Right lobe of liver (tissue), 6 donors: Measurements from ENCODE around the gene MOB2. TPM values are rescaled to one million over a fixed set of nuclear protein-coding genes. Genes with fewer than 3 reads are reported as not detected.

Source experiments
- ATAC-seq, 4 donors: fragments of 200-7000 bp; cut with Tn5 transposase; one replicate each; pipeline ENCODE4 v1.9.1; 2020; ENCODE audit warnings: mild to moderate bottlenecking in 4 of 4, moderate library complexity in 4 of 4
- DNase-seq, 3 donors: peaks; one replicate each; pipeline ENCODE4 v3.0.0-alpha.2; 2020
- H3K27ac ChIP-seq, 3 donors: fragments of 200-600 bp; one replicate each; pipeline ENCODE4 v1.8.0; 2022
- H3K27me3 ChIP-seq, 2 donors: fragments of 200-600 bp; one replicate each; pipeline ENCODE4 v1.8.0; 2022
- H3K36me3 ChIP-seq, 4 donors: fragments of 200-600 bp; sonication (generic) in 1 of 4; one replicate each; pipeline versions ENCODE4 v1.5.1 to v1.8.0; 2017 to 2022; ENCODE audit warnings: control low read depth in 1 of 4
- H3K4me1 ChIP-seq, 4 donors: fragments of 200-600 bp; sonication (generic) in 1 of 4; one replicate each; pipeline versions ENCODE4 v1.5.1 to v1.8.0; 2017 to 2022; ENCODE audit warnings: control low read depth in 1 of 4
- H3K4me3 ChIP-seq, 3 donors: fragments of 200-600 bp; one replicate each; pipeline ENCODE4 v1.8.0; 2022
- H3K9me3 ChIP-seq, 4 donors: fragments of 200-600 bp; sonication (generic) in 1 of 4; one replicate each; pipeline versions ENCODE4 v1.5.1 to v1.8.0; 2017 to 2022; ENCODE audit warnings: control low read depth in 1 of 4
- POLR2A ChIP-seq: fragments of 450-650 bp; IDR thresholded peaks from one replicate; pipeline ENCODE4 v1.6.1; 2017; ENCODE audit warnings: antibody characterized with exemption, mild to moderate bottlenecking
- WGBS: methylation state at CpG from one replicate; pipeline ENCODE4 v1.1.6; 2018; ENCODE audit warnings: low coverage, low lambda C conversion rate; ENCODE audit not compliant: insufficient coverage; ENCODE audit errors: missing lambda C conversion rate; 5-methylcytosine and 5-hydroxymethylcytosine counted together
- intact Hi-C, 2 donors: fragments of 100-400 bp; cut with DNase I; formaldehyde crosslinking; loops; one replicate each; pipeline versions ENCODE4 v1.11.2 to v1.14.1; 2022
- total RNA-seq, 6 experiments: library from RNA; depleted of rRNA in 2 of 6; stranded (reverse); fragments of >200 nt in 2 of 6; fragmentation: NEBNext Ultra II Directional in 3 of 6; extraction: Animal tissue kit (Norgen Biotek cat#: 25700) in 3 of 6; gene quantifications; one replicate each; pipeline versions ENCODE4 v1.1.0 to v1.2.4, GENCODE V29; 2016 to 2023
- TF ChIP-seq, protein P1 (sequence below), 4 donors: fragments of 200-600 bp in 3 of 4; fragments of 450-650 bp in 1 of 4; IDR thresholded peaks; one replicate each; pipeline versions ENCODE4 v1.5.1 to v1.8.0; 2016 to 2022; ENCODE audit warnings: antibody characterized with exemption in 4 of 4, mild to moderate bottlenecking in 2 of 4
- donor health status: DM: no; HTN: yes; CAD: no.
- donor health status: DM: no; HTN: no; CAD: no.
- donor health status: DM: no; HTN: no; CAD: no.
- donor health status: DM: no; HTN: yes; CAD: no.
- donor health status: DM: no; HTN: yes; CAD: no.

MOB2 gene
- total RNA-seq, 6 experiments from 2014 or later: 8.5 to 17.0 (median 14.1) TPM

DNA sequence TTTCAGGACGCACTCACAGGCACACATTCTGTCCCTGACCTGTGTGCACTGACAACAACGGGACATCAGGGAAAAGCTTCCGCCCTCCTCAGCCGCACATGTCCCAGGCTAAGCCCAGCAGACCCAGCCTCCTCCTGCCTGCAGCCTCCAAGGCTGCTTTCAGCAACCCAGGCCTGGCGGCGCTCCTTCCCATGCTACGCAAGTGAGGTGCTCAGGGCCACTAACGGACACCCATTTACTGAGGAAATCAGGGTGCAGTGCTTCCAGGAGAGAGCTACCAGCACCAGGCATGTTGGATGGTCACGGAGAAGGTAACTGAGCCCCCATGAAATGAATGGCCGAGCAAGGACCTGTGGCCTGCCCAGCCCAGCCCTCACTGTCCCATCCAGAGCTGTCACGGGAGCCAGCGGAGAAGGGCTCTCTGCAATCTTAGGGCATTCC lies 6.9 kb downstream of the MOB2 start:
- ATAC-seq (no peak), DNase-seq (peak in 1 of 3 donors; percentile 13)
- no peak overlapping the region for H3K27ac ChIP-seq
- peaks cover 0 to 31% (median 9%) of the 10 kb centered on the region in 4 donors for H3K36me3 ChIP-seq
- 92% methylated on average over 3 of the region's 12 CpGs for WGBS
- H3K4me3 ChIP-seq: no peak overlapping the region
- H3K4me1 ChIP-seq: no peaks in the 10 kb centered on the region
- no peak for TF ChIP-seq POLR2A
- TF ChIP-seq, protein P1, sequence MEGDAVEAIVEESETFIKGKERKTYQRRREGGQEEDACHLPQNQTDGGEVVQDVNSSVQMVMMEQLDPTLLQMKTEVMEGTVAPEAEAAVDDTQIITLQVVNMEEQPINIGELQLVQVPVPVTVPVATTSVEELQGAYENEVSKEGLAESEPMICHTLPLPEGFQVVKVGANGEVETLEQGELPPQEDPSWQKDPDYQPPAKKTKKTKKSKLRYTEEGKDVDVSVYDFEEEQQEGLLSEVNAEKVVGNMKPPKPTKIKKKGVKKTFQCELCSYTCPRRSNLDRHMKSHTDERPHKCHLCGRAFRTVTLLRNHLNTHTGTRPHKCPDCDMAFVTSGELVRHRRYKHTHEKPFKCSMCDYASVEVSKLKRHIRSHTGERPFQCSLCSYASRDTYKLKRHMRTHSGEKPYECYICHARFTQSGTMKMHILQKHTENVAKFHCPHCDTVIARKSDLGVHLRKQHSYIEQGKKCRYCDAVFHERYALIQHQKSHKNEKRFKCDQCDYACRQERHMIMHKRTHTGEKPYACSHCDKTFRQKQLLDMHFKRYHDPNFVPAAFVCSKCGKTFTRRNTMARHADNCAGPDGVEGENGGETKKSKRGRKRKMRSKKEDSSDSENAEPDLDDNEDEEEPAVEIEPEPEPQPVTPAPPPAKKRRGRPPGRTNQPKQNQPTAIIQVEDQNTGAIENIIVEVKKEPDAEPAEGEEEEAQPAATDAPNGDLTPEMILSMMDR (IDR thresholded peaks at IDR 0.05): no peak
- H3K27me3 ChIP-seq: no peaks in the 10 kb centered on the region
- intact Hi-C loops: no loop called here
- H3K9me3 ChIP-seq: no peaks in the 10 kb centered on the region

DNA sequence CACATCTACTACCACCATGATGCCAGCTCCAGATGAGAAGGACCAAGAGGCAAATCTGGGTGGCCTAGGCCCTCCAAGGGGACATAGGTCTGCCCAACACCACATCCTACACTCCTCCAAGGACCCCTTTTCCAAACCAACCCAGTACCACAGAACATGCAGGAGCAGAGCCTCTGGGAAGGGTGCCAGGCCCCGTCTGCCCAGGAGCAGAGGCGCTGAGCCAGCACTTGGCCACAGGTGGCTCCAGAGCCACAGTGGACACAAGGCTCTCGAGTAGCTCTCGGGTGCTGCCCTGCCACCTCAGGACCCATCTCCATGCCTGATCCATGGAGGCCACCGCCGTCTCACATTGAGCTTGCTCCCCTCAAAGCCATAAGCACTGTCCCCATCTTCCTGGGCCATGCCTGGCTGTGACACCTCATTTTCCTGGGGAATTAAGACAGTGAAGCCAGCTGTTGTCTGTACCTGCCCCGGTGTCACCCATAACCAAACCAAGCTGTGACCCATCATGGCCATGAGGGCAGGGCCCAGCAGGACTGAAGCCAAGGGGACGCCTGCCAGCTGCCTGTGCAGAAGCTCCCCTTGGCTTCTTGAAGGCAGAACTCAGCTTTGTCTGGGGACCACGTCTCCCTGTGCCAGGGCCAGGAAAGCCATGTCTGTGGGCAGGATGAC lies 7.4 kb downstream of the MOB2 start:
- H3K36me3 ChIP-seq: peaks cover 0 to 35% (median 9%) of the 10 kb centered on the region in 4 donors
- H3K27me3 ChIP-seq: no peaks in the 10 kb centered on the region
- no peak for TF ChIP-seq POLR2A
- TF ChIP-seq, protein P1 (IDR thresholded peaks at IDR 0.05): no peak
- DNase-seq (peak in 2 of 3 donors; percentile 21 to 47), ATAC-seq (no peak)
- no peak overlapping the region for H3K27ac ChIP-seq
- no peak overlapping the region for H3K4me3 ChIP-seq
- intact Hi-C loops: no loop called here
- no CpG with 5 or more reads among the region's 9 CpGs for WGBS
- no peaks in the 10 kb centered on the region for H3K4me1 ChIP-seq
- no peaks in the 10 kb centered on the region for H3K9me3 ChIP-seq

DNA sequence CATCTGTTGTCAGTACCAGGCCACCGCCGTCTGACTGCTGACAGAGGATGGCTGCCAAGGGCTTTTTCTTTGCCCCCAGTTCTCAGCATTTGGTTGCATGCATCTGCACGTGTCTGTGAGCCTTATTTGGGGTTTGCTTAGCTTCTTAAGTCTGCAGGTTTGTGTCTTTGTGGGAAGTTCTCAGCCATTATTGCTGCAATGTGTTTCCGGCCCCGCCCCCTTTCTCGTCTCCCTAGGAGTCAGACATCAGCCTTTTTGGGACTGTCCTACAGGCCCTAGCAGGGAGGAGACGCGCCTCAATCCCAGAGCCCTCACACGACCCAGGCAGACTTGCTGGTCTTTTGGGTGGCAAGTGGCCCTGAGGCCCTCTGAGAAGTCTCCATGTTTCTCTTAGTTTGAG lies 8.0 kb downstream of the MOB2 start:
- TF ChIP-seq, protein P1 (IDR thresholded peaks at IDR 0.05): no peak
- TF ChIP-seq POLR2A: no peak
- Histone ChIP-seq H3K4me3 (no peak overlapping the region), H3K27ac (no peak overlapping the region), H3K36me3 (peaks cover 0 to 35% (median 9%) of the 10 kb centered on the region in 4 donors), H3K4me1 (no peaks in the 10 kb centered on the region), H3K27me3 (no peaks in the 10 kb centered on the region), H3K9me3 (no peaks in the 10 kb centered on the region)
- WGBS: 52% methylated on average over 3 of the region's 9 CpGs
- intact Hi-C loops: no loop called here
- ATAC-seq (no peak), DNase-seq (peak in 2 of 3 donors; percentile 14 to 27)

DNA sequence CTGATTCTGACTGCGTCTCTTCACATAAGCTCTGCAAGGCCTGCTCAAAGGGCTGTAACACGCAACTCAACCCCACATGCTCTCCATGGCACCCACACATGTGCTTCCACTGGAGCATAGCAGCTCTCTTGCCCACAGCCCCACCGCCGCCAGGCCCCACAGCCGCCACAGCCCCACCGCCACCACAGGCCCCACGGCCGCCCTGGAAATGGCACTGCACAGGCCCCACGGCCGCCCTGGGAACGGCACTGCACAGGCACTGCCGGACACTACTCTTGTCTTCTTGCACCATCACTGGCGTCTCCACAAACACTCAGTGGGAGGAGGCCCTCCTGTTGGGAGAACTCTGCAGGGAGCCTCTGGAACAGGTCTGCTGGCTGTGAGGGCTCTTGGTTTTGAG lies 8.6 kb downstream of the MOB2 start:
- no peaks in the 10 kb centered on the region for H3K4me1 ChIP-seq
- H3K9me3 ChIP-seq: no peaks in the 10 kb centered on the region
- TF ChIP-seq POLR2A: no peak
- TF ChIP-seq, protein P1 (IDR thresholded peaks at IDR 0.05): no peak
- DNase-seq: peak in 2 of 3 donors; percentile 11 to 35
- H3K4me3 ChIP-seq: no peak overlapping the region
- 100% methylated on average over 3 of the region's 13 CpGs for WGBS
- ATAC-seq: no peak
- H3K27ac ChIP-seq: no peak overlapping the region
- no peaks in the 10 kb centered on the region for H3K27me3 ChIP-seq
- H3K36me3 ChIP-seq: peaks cover 0 to 35% (median 9%) of the 10 kb centered on the region in 4 donors
- intact Hi-C loops: no loop called here
